ENCODE data around the gene PARD3. TPM values are rescaled to one million over a fixed set of nuclear protein-coding genes. Genes with fewer than 3 reads are reported as not detected.

Gene PARD3
- total RNA-seq, 2 experiments from 2014 or later = 2.2 to 2.8 TPM

DNA sequence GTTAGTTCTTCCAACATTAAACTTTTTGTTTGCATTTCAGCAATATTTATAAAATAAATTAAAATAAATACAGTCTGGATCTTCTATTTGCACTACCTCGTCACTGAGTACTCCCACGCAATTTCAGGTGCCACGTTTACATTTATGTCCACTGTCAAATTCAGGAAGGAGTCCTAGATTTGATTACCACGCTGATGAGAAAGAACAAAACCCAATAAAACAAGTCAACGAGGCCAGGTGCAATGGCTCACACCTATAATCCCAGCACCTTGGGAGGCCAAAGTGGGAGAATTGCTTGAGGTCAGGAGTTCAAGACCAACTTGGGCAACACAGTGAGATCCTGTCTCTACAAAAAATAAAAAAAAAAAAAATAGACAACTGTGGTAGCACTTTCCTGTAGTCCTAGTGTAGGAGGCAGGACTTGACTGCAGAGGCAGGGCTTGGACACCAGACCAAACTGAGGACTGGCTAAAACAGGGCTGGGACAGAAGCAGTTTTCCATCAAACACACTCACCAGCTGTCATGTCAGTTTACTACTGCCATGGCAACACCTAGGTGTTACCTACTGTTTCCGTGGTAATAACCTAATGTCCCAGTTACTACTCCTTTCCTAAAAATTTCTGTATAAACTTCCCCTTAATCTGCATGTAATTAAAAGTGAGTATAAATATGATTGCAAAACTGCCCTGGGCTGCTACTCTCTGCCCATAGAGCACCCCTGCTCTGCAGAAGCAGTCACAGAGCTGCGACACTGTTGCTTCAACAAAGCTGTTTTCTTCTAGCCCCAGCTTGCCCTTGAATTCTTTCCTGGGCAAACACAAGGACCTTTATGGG is 341.7 kb downstream of the PARD3 start:
- Mint-ChIP-seq H3K36me3 (ENCODE audit: low read depth) (no peaks in the 10 kb centered on the region), H3K4me3 (no peak overlapping the region), H3K9me3 (ENCODE audit: low read depth) (no peaks in the 10 kb centered on the region), H3K4me1 (no peaks in the 10 kb centered on the region), H3K27me3 (peaks cover 5% of the 10 kb centered on the region), H3K27ac (no peak overlapping the region)
- POLR2A ChIA-PET = no interaction called here
- DNase-seq (no peak), ATAC-seq (no peak)
- intact Hi-C loops (cut with DNase I, micrococcal nuclease) = no loop called here
- CTCF ChIA-PET = no interaction called here

DNA sequence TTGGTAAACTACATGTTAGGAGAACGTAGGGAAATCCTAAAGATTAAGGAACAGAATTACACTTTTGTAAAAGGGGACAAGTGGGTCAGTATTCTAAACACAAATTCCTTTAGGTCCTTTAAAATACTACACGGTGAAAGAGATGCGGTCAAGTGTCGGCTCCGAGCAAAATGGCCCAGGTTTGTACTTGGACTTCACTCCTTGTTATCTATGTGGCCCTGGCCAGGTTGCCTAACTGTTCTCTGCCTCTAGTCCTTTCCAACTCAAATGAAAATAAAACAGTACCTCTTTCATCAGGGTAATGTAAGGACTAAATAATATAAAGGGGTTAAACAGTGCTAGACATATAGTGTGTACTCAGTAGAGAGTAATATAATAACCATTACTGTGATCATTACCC is 344.8 kb downstream of the PARD3 start:
- no peak overlapping the region for H3K27ac Mint-ChIP-seq
- CTCF ChIA-PET = no interaction called here
- H3K36me3 Mint-ChIP-seq (ENCODE audit: low read depth) = no peaks in the 10 kb centered on the region
- H3K27me3 Mint-ChIP-seq = peaks cover 5% of the 10 kb centered on the region
- DNase-seq (no peak), ATAC-seq (no peak)
- H3K4me3 Mint-ChIP-seq = no peak overlapping the region
- intact Hi-C loops (cut with DNase I, micrococcal nuclease) = no loop called here
- H3K4me1 Mint-ChIP-seq = no peaks in the 10 kb centered on the region
- POLR2A ChIA-PET = no interaction called here
- no peaks in the 10 kb centered on the region for H3K9me3 Mint-ChIP-seq (ENCODE audit: low read depth)

DNA sequence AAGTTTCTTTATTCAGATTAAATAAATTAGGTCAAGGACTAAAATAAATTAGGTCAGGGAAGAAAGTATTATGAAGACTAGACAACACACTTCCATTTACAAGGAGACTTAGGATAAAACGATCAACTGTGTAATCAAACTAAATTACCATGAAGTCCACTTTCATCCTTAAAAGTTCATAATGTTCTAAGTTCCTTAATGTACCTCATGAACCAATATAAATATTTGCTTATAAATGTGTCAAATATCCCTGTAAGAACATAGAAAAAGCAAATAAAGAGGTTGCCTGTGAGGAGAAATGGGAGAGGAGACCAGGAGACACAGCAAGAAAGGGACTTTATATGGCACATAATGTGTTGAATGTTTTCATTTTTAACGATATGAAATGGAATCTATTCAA is 345.6 kb downstream of the PARD3 start:
- POLR2A ChIA-PET = no interaction called here
- DNase-seq (no peak), ATAC-seq (no peak)
- intact Hi-C loops (cut with DNase I, micrococcal nuclease) = no loop called here
- Mint-ChIP-seq H3K4me1 (no peaks in the 10 kb centered on the region), H3K36me3 (ENCODE audit: low read depth) (no peaks in the 10 kb centered on the region), H3K27me3 (peaks cover 5% of the 10 kb centered on the region), H3K27ac (no peak overlapping the region), H3K4me3 (no peak overlapping the region), H3K9me3 (ENCODE audit: low read depth) (no peaks in the 10 kb centered on the region)
- CTCF ChIA-PET = no interaction called here

DNA sequence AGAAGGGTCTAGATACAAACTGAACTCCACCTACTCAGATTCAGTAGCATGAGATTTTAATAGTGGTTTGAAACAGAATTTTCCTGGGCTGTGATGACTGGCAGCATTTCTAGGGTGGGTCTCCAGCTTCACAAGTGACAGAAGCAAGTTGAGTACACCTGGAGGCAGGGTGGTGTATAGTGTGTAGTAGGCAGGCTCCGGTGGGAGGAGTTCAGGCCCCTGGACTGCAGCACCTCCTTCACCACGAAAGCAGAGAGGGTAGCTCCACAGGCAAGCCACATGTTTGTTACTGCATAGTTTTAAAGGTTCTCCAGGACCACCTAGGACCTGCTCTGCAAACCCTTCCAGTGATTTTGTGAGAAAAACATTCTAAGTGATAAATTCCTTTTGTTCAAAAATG is 347.2 kb downstream of the PARD3 start:
- peaks cover 5% of the 10 kb centered on the region for H3K27me3 Mint-ChIP-seq
- H3K27ac Mint-ChIP-seq = no peak overlapping the region
- no peak for ATAC-seq
- ChIA-PET POLR2A (no interaction called here), CTCF (no interaction called here)
- H3K36me3 Mint-ChIP-seq (ENCODE audit: low read depth) = no peaks in the 10 kb centered on the region
- no peaks in the 10 kb centered on the region for H3K9me3 Mint-ChIP-seq (ENCODE audit: low read depth)
- DNase-seq = no peak
- H3K4me1 Mint-ChIP-seq = no peaks in the 10 kb centered on the region
- intact Hi-C loops (cut with DNase I, micrococcal nuclease) = no loop called here
- no peak overlapping the region for H3K4me3 Mint-ChIP-seq

DNA sequence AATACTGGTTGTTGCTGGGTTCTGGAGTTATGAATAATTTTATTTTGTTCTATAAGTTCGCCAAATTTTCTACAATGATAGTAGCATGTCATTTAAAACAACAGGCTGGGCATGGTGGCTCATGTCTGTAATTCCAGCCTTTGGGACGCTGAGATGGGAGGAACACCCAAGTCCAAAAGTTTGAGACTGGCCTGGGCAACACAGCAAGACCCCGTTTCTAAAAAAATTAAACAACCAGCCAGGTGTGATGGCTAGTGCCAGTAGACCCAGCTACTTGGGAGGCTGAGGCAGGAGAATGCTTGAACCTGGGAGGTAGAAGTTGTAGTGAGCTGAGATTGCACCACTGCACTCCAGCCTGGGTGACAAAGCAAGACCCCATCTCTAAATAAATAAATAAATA is 347.7 kb downstream of the PARD3 start:
- POLR2A ChIA-PET = no interaction called here
- no peaks in the 10 kb centered on the region for H3K36me3 Mint-ChIP-seq (ENCODE audit: low read depth)

DNA sequence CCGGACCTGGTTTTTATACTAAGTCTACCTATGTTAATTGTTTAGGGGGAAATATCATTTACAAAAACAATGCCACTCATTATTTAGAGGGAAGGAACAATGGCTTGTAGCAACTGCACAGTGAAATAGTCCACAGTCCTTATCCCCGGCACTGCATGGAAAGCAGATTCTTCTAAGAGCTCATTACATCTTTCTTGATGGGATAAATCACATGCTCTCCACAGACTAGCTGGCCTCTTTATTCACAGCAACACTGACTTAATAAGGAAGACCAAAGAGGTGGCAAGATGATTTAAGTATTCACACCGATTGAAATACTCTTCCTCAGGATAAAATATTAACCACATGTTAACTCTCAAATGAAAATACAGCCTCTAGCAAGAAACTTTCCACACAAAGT is 349.4 kb downstream of the PARD3 start:
- CTCF ChIA-PET = no interaction called here
- H3K27ac Mint-ChIP-seq = no peak overlapping the region
- H3K36me3 Mint-ChIP-seq (ENCODE audit: low read depth) = no peaks in the 10 kb centered on the region
- DNase-seq (no peak), ATAC-seq (no peak)
- intact Hi-C loops (cut with DNase I, micrococcal nuclease) = no loop called here
- no peaks in the 10 kb centered on the region for H3K9me3 Mint-ChIP-seq (ENCODE audit: low read depth)
- POLR2A ChIA-PET = no interaction called here
- no peak overlapping the region for H3K4me3 Mint-ChIP-seq
- no peaks in the 10 kb centered on the region for H3K4me1 Mint-ChIP-seq
- peaks cover 5% of the 10 kb centered on the region for H3K27me3 Mint-ChIP-seq

More for the DNA sequence above, 347.7 kb downstream of the PARD3 start:
- no peak for ATAC-seq
- DNase-seq = no peak
- Mint-ChIP-seq H3K27me3 (peaks cover 5% of the 10 kb centered on the region), H3K9me3 (ENCODE audit: low read depth) (no peaks in the 10 kb centered on the region), H3K4me3 (no peak overlapping the region), H3K4me1 (no peaks in the 10 kb centered on the region), H3K27ac (no peak overlapping the region)
- CTCF ChIA-PET = no interaction called here
- intact Hi-C loops (cut with DNase I, micrococcal nuclease) = no loop called here

DNA sequence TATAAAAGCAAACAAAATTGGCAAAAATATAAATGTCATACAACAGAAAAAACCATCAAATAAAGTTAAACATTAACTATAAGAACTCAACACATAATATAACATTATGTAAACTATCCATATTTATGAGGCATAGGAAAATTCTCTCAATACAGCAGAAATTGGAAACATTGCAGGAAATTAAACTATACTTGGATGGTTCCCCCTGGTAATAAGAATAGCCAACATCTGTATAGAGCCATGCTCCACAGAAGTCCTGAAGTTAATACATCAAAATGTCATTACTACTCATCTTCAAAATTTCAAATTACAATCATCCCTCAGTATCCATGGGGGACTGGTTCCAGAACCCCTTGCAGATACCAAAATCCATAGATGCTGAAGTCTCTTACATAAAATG is 350.5 kb downstream of the PARD3 start:
- H3K36me3 Mint-ChIP-seq (ENCODE audit: low read depth) = no peaks in the 10 kb centered on the region
- H3K27ac Mint-ChIP-seq = no peak overlapping the region
- ATAC-seq = no peak
- ChIA-PET POLR2A (interaction anchor here (0.5 to 0.6 kb wide), 2 partner anchors 338 to 1000 kb away, joined by 3 to 4 read pairs; no protein-coding TSS in a partner anchor), CTCF (no interaction called here)
- DNase-seq = no peak
- intact Hi-C loops (cut with DNase I, micrococcal nuclease) = no loop called here
- peaks cover 2% of the 10 kb centered on the region for H3K27me3 Mint-ChIP-seq
- H3K4me3 Mint-ChIP-seq = no peak overlapping the region
- H3K9me3 Mint-ChIP-seq (ENCODE audit: low read depth) = no peaks in the 10 kb centered on the region
- H3K4me1 Mint-ChIP-seq = no peaks in the 10 kb centered on the region

DNA sequence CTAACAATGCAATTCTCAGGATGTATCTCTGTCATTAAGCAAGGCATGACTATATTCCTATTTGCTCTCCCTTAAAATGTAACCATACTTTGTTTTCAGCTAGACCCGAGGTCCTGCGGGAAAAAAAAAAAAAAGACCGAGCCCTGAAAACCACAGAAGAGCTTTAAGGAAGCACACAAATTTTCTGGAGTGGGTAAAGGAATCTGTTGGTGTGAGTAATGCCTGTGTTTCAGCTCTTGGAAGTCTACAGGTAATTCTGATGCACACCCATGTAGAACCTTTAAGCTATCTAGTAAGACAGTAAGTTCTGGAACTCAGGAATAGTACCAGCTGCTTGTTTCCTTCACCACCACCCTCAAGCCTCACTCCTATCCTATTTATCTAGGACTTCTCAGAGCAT is 351.1 kb downstream of the PARD3 start:
- Mint-ChIP-seq H3K4me1 (no peaks in the 10 kb centered on the region), H3K27me3 (peaks cover 2% of the 10 kb centered on the region), H3K27ac (no peak overlapping the region), H3K4me3 (no peak overlapping the region), H3K9me3 (ENCODE audit: low read depth) (no peaks in the 10 kb centered on the region), H3K36me3 (ENCODE audit: low read depth) (no peaks in the 10 kb centered on the region)
- ChIA-PET POLR2A (interaction anchor here (0.5 to 0.6 kb wide), 2 partner anchors 338 to 999 kb away, joined by 3 to 4 read pairs; no protein-coding TSS in a partner anchor), CTCF (interaction anchor here (0.6 kb wide), 1 partner anchor 256 kb away, joined by 3 read pairs; no protein-coding TSS in a partner anchor)
- DNase-seq = no peak
- intact Hi-C loops (cut with DNase I, micrococcal nuclease) = no loop called here
- ATAC-seq = no peak

DNA sequence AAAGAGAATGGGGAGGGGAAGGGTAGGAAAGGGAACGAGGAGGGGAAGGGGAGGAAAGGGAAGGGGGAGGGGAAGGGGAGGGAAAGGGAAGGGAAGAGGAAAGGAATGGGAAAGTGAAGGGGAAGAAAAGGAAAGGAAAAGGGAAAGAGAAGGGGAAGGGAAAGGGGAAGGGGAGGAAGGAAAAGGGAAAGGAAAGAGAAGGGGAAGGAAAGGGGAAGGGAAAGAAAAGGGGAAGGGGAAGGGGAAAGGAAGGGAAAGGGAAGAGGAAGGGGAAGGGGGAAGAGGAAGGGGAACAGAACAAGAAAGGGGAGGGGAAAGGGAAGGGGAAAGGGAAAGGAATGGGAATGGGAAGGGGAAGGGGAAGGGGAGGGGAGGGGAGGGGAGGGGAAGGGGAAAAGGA is 352.1 kb downstream of the PARD3 start:
- no peak for ATAC-seq
- no peaks in the 10 kb centered on the region for H3K9me3 Mint-ChIP-seq (ENCODE audit: low read depth)
- no peak overlapping the region for H3K4me3 Mint-ChIP-seq
- no peaks in the 10 kb centered on the region for H3K36me3 Mint-ChIP-seq (ENCODE audit: low read depth)
- POLR2A ChIA-PET = no interaction called here
- DNase-seq = no peak
- no peaks in the 10 kb centered on the region for H3K27me3 Mint-ChIP-seq
- CTCF ChIA-PET = no interaction called here
- intact Hi-C loops (cut with DNase I, micrococcal nuclease) = no loop called here
- H3K27ac Mint-ChIP-seq = no peak overlapping the region
- H3K4me1 Mint-ChIP-seq = no peaks in the 10 kb centered on the region

DNA sequence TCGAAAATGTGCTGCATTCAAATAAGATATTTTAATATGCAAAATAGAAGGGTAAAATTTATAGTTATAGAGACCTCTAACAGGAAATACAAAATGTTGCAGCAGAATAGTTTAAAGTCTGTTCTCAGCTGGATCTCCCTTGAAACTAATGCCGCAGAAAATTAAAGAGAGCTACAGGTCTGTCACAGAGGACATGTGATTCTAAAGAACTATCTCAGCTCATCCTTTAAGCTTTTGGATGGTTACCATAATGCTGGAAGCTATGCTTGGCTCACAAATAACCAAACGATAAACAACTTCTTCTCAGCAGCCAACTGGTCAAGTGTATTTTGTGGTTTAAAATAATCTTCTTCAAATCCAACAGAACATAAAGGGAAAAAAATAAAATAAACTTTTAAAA is 353.0 kb downstream of the PARD3 start:
- Mint-ChIP-seq H3K27me3 (no peaks in the 10 kb centered on the region), H3K4me1 (no peaks in the 10 kb centered on the region), H3K36me3 (ENCODE audit: low read depth) (no peaks in the 10 kb centered on the region), H3K27ac (no peak overlapping the region), H3K9me3 (ENCODE audit: low read depth) (no peaks in the 10 kb centered on the region), H3K4me3 (no peak overlapping the region)
- intact Hi-C loops (cut with DNase I, micrococcal nuclease) = no loop called here
- ChIA-PET POLR2A (no interaction called here), CTCF (no interaction called here)
- ATAC-seq (no peak), DNase-seq (no peak)

DNA sequence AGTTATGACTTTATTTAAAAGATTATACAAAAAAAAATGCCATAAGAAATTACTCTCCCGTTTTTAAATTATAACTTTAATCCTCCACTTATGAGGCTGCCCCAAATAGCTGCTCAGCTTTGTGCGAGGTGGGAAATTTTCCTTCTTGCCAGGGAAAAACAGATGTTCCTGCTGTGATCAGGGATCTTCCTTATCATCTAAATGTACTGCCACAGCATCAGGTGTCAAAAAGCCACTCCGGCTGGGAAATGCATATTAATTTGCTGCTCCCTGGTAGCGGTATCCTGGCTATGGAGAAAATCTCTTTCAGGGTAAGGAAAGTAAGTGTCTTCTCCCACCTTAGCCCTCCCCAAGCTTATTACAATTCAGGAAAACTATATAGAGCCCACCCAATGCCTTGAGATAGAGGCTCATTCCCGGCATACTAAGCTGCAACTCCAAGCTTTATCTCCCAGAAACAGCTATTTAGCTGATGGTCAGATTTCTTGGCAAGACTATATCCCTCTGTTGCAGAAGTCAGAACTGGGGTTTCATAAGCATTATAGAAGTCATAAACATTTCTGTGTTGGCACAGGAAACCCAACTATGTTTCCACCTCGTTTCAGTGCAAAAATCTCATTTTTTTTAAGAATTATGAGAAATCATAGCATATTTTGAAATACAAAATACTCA is 360.4 kb downstream of the PARD3 start:
- POLR2A ChIA-PET = no interaction called here
- Mint-ChIP-seq H3K27me3 (no peaks in the 10 kb centered on the region), H3K9me3 (ENCODE audit: low read depth) (no peaks in the 10 kb centered on the region), H3K4me1 (no peaks in the 10 kb centered on the region), H3K4me3 (no peak overlapping the region), H3K36me3 (ENCODE audit: low read depth) (no peaks in the 10 kb centered on the region), H3K27ac (no peak overlapping the region)
- ATAC-seq (no peak), DNase-seq (no peak)
- CTCF ChIA-PET = interaction anchor here (0.7 kb wide), 1 partner anchor 14 kb away, joined by 4 read pairs; no protein-coding TSS in a partner anchor
- intact Hi-C loops (cut with DNase I, micrococcal nuclease) = no loop called here

DNA sequence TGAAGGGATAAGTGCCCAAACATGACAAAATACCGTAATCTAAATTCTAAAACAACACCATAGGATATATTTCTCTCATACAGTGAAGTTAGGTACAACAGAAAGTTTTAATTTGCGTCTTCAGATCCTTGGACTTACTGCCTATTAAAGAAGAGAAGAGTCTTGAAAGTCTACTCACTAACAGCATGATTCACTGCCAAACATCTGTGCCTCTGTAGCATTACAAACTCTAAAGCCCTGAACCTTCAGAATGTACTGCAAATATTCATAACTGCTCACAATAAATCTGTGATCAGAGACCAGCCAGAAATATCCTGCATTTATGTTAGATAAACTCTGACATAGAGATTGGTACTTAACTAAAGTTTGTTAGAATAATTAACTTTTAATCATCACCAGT is 365.3 kb downstream of the PARD3 start:
- POLR2A ChIA-PET = no interaction called here
- ATAC-seq (no peak), DNase-seq (no peak)
- CTCF ChIA-PET = no interaction called here
- H3K27me3 Mint-ChIP-seq = no peaks in the 10 kb centered on the region
- H3K36me3 Mint-ChIP-seq (ENCODE audit: low read depth) = no peaks in the 10 kb centered on the region
- no peaks in the 10 kb centered on the region for H3K9me3 Mint-ChIP-seq (ENCODE audit: low read depth)
- H3K27ac Mint-ChIP-seq = no peak overlapping the region
- intact Hi-C loops (cut with DNase I, micrococcal nuclease) = no loop called here
- H3K4me3 Mint-ChIP-seq = no peak overlapping the region
- H3K4me1 Mint-ChIP-seq = no peaks in the 10 kb centered on the region

Measured in activated CD4-positive, alpha-beta T cell treated with anti-CD3 and anti-CD28 coated beads for 36 hours (primary cell).